HG03565 (cell line): ENCODE data around the gene EIPR1.
"Not testable (repeated sequence)": the region's sequence is repeated elsewhere in the genome, so short reads cannot be mapped to it uniquely, and the experiment has no call there.

Experiments
- ATAC-seq: cut with Tn5 transposase; IDR thresholded peaks from one replicate; pipeline ENCODE4 v1.9.1; 2021; ENCODE audit warnings: mild to moderate bottlenecking, moderate library complexity; ENCODE audit not compliant: unreplicated experiment

The EIPR1 gene

DNA sequence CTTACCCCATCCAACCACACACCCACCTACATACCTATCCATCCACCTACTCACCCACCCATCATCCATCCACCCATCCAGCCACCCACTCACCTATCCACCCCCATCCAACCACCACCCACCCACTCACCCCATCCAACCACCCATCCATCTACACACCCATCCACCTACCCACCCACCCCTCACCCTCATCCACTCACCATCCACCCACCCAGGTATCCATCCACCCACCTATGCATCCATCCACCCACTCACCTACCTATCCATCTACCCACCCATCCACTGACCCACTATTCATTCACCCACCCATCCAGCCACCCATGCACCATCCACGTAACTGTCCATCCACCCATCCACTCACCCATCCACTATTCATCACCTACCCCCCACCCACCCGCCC lies 194.8 kb downstream of the EIPR1 start:
- ATAC-seq, result no peak

DNA sequence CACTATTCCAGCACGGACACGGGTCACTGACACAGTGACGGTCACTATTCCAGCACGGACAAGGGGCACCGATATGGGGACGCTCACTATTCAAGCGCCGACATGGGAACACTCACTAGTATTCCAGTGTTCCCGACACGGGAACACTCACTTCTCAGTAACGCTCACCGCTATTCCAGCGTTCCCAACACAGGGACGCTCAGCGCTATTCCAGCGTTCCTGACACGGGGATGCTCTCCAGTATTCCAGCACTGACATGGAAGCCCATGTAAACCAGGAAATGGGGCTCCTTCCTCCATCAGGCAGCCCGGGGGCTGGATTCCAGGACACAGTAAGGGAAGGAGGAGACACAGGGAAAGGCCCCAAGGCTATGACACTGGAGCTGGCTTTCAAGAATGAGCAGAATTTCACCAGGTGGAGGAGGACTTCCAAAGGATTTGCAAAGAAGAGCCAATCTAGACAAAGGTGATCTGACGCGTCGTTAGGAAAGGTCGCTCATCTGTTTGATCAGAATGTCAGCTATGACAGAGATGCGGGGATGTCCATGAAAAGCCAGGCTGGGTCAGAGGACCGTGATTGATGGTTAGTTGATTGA lies 196.1 kb downstream of the EIPR1 start:
- no peak for ATAC-seq

DNA sequence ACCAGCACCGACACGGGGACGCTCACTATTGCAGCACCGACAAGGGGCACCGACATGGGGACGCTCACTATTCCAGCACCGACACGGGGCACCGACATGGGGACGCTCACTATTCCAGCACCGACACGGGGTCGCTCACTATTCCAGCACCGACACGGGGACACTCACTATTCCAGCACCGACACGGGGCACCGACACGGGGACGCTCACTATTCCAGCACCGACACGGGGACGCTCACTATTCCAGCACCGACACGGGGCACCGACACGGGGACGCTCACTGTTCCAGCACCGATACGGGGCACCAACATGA lies 196.8 kb downstream of the EIPR1 start:
- ATAC-seq, result not testable (repeated sequence)

DNA sequence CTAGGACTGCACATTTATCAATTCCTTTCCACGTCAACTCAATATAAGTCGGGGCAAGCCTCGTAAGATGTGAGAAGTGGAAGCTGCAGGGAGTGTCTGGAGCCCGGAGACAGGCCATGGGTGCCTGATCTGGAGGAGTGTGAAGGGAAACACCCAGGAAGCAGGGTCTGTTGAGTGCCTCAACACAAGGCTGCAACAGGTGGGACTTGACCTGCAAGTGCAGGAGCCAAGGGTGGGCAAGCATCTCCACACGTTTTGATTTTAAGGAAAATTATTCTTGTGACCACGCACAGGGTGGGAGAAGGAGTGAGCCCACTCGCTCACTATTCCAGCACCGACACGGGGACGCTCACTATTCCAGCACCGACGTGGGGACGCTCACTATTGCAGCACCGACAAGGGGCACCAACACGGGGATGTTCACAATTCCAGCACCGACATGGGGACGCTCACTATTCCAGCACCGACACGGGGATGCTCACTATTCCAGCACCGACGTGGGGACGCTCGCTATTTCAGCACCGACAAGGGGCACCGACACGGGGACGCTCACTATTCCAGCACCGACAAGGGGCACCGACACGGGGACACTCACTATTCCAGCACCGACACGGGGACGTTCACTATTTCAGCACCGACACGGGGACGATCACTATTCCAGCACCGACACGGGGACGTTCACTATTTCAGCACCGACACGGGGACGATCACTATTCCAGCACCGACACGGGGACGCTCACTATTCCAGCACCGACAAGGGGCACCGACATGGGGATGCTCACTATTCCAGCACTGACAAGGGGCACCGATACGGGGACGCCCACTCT lies 197.3 kb downstream of the EIPR1 start:
- no peak for ATAC-seq

DNA sequence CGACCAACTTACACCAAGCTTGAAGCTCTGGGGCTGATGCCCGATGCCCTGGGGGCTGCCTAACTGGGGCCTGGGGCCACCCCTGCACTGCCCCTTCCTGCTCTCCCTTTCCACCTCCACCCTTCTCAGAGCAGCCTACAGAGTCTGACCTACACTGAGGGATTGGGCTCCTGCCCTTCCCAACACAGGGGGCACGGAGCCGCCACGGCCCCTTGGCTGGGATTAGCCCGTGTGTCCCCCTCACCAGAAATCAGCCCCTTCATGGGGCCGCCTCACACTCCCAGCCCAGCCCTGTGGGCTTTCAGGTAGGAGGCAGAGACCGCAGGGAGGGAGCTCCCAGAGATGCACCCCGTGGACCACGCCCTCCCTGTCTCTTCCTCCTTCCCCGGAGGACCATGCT lies 198.0 kb downstream of the EIPR1 start:
- ATAC-seq, result no peak

DNA sequence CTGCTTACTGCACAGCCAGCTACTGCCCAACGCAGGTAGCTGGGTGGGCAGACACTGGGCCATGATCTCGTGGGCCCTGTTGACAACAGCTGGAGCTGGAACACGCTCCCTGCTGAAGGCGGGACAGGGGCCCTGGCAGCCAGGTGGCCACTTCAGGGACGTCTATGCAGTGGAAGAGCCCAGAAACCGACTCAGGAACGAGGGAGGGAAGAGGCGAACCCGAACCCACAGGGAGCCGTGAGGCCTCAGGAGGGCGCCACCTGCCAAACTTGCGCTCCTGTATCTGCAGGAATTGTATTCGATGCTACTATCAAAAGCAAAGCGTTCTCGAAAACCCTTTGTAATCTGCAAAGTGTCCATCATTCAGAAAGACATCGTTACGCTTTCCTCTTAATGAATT lies 198.4 kb downstream of the EIPR1 start:
- ATAC-seq, result no peak

DNA sequence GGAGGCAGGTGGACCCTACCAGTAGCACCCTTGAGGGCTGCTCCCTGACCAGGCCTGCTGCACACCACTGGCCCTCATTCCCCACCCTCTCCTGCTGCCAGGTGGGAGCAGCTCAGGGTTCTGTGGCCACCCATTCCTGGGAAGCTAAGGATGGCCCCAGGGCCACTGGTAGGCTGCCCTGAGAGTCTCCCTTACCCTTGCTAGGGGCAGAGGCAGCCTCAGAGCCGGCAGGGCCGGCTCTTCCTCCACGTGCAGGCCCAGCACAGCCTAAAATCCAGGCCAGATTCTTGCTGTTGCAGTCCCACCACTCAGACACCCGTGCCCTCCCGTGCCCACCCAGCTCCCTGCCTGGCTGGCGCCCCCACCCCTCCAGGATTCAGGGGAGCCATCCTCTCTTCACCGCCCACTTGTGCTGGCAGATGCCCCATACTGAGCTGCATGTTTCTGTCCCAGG lies 199.0 kb downstream of the EIPR1 start:
- no peak for ATAC-seq

DNA sequence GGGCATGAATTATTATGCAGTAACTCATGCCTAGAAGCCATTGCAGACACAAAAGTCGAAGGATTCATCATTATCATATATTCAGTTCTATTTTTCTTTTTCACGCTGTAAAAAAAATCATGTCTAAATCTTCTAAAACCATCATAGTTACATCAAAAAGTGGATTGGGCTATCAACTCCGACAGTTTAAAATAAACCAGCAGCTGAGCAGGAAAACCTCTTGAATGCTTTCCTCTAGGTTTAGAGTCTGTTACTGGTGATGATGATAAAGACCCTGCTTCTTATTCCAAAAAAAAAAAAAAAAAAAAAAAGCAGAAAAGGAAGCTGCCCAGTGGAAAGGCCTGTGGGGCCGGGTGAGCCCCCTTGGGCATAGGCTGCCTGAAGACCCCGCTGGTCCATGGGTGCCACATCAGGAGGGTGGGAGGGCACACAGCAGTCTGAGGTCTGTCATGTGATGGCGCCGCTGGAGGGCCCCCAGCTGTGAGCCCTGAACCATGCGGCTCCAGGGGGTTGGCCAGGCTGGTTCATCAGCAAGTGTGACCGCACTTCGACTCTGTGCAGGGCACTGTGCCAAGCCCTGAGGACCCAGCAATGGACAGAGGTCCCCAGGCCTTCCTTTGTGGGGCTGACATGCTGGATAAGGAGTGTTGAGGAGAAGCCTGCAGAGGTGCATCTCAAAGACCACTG lies 199.6 kb downstream of the EIPR1 start:
- no peak for ATAC-seq

DNA sequence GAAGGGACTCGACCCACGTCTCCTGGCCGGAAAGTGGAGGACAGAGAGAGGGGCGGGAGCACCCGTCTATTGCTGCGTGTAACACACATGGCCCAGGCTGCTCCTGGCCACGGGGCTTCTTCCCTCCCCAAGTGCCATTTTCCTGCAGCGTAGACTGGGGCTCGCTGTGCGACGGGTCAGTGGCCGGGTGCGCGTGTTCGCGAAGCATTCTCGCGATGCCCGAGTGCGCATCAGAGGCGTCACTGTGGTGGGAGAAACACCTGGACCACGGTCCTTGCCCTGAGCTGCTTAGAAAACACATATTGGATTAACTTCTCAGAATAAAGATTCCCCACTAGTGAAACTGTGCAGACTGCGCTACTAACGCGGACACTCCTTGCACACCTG lies 200.8 kb downstream of the EIPR1 start:
- ATAC-seq, result no peak

DNA sequence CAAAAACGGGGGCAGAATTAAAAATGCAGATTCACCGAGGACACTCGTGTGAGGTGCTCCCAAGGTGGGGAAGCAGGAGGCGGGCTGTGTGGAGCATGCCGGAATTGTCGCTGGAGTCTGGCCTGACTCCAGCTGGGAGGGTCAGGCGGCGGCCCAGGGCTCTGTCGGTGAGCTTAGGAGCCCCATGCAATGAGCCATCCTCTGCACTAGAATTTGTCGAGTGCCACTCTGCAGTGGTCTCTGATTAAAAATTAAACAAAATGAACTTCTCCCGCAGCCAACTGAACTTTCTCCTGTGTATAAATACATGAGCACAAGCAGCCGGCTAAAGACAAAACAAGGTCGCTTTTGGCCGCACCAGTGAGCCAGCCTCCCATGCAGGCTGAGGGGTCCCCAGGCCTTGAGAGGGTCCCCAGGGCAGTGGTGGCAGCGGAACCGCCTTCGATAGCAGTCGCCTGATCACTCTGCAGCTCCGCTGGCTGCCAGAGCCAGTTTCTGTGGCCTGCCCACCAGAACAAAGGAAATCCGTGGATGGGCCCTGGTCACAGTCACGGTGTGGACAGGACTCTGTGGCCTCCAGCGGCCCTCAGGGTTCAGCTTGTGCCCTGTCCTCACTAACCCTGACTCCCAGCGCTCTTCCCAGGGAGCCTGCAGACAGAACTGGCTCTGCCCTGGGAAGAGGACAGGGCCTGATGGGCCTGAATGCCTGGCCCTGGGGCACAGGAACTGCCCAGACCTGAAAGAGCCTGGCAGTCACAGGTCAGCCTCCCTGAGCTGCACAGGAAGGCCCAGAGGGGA lies 201.3 kb downstream of the EIPR1 start:
- no peak for ATAC-seq

DNA sequence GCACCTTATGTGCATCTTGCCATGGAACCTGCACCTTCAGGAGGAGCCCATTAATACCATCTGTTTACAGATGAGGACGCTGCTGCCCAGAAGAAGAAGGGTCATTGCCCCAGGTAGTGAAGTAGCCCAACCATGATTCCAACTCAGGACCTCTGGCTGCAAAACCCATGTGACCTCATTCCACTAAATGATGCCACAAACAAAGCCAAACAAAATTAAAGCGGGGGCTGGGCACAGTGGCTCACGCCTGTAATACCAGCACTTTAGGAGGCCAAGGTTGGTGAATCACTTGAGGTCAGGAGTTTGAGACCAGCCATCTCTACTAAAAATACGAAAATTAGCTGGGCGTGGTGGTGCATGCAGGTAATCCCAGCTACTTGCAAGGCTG lies 202.1 kb downstream of the EIPR1 start:
- ATAC-seq, result no peak

DNA sequence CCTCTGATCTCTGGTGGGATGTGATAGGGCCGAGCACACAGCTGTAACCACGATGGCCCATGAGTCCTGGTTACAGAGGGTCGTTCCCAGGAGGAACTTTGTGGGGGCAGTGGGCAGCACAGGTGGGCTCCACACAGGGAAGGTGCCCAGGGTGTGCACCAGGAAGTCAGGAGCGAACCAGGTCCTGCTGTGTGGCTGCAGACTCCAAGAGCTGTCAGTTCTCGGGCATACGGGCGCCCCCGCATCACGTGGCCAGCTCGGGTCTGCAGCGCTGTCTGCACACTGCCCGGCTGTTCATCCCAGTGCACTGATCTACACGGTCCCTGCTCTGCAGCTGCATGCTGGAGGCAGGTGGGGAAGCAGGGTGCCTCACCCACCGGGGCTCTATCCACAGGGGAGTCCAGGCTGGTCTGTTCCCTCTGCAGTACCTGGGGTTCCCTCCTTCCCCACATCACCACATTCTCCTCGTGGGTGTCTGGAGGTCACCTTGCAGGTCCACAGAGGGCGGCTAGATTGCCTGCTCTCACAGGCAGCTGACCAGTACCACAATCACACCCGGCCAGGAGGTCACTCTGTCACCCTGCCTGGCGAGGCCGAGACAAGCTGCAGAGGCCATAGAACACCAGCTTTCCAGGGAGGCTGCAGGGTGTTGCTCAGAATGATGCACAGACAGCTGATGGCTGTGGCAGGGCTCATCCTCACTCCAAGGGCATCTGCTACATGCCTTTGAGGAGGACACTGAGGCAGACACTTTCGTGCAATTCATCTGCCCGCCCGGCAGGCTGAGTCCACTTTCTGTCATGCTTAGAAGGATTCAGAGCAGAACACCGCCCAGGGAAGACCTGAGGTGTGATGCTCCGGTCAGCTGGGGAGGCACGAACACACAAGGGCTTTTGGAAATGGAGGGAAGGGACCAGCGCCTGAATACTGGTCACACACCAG lies 202.7 kb downstream of the EIPR1 start:
- no peak for ATAC-seq

DNA sequence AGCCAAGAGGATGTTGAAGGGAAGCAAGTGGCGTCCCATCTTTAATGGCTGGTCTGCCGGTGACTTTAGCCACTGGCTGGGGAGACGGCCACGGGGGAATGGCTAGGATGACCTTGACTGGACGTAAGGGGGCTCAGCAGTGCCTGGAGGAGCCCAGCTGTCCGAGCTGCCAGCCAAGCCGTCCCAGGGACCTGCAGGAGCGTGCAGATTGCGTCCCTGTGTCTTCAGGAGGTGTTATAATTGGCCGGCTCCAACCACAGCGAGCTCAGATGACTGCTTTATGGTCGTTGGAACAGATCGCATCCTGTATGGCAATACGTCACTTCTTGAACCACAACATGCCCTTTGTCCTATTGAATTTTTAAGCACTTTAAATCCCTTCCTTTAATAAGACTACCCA lies 204.6 kb downstream of the EIPR1 start:
- no peak for ATAC-seq

DNA sequence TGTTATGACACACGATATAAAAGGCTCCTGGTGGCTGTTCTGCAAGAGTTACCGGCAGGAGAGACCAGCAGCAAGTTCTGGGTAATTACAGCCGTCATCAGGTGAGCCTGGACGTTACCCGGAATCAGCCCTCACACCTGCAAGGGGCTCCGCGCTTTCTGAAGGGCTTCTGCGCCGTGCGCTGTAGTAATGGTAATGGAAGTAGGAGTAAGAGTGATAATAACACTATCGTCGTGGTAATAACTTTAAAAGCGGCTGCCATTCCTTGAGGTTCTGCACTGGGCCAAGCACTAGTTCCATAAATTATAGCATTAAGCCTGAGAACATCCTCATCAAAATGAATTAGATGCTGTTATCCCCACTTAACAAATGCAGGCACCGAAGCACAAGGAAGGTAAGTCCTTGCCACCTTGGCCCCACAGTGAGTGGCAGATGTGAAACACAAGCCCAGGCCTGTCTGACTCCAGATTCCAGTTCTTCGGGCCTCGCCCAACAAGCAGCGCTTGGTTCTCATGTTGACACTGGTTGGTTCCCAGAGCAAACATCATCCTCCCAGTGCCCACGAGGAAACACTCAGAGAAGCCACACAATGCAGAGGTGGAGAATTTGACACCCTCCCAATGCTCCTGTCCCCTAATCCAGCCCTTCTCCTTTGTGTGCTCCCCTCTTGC lies 205.2 kb downstream of the EIPR1 start:
- no peak for ATAC-seq

DNA sequence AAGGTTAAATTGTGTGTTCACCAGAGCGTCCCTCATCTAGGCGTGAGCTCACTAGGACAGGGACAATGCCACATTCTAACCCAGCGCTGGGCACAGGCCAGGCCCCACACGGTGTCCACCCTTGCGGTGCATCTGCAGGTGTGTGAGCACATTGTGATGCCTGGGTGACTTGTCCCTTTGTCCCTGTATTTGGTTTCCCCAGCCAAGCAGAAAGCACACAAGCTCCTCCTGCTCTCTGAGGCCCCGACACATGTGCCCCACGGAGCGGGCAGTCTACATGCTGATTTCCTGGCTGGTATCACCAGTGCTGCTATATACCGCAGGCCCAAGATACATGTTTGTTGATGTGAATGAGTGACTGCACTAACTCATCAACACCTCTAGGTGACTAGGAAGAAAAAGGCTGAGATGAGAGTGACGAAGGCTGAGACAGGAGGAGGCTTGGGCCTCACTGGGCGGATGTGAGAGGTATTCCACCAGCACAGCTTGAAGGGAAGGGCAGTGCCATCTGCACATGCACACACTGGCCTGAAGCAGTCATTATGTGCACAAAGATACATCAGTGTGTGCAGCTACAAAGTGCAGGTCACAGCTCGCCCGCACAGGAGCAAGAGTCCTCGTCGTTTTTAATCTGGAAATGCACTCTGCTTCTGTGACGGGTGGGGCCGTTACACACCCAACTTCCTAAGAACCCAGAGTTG lies 205.9 kb downstream of the EIPR1 start:
- no peak for ATAC-seq

DNA sequence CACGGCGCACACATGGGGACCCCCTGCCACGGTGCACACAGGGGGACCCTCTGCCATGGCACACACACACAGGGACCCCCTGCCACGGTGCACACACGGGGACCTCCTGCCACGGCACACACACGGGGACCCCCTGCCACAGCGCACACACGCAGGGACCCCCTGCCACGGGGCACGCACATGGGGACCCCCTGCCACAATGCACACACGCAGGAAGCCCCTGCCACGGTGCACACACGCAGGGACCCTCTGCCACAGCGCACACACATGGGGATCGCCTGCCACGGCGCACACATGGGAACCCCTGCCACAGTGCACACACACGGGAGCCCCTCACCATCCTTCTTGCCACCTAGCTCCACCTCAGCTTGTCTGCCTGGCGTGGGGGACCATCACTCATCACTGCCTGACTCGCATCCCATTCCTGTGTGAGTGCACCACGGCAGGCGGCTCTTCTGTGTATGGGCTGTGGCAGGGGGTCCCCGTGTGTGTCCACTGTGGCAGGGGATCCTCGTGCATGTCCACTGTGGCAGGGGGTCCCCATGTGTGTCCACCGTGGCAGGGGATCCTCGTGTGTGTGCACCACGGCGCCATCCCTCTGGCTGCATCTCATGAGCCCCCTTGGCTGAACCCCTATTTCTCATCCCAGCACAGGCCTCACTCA lies 206.7 kb downstream of the EIPR1 start:
- no peak for ATAC-seq

DNA sequence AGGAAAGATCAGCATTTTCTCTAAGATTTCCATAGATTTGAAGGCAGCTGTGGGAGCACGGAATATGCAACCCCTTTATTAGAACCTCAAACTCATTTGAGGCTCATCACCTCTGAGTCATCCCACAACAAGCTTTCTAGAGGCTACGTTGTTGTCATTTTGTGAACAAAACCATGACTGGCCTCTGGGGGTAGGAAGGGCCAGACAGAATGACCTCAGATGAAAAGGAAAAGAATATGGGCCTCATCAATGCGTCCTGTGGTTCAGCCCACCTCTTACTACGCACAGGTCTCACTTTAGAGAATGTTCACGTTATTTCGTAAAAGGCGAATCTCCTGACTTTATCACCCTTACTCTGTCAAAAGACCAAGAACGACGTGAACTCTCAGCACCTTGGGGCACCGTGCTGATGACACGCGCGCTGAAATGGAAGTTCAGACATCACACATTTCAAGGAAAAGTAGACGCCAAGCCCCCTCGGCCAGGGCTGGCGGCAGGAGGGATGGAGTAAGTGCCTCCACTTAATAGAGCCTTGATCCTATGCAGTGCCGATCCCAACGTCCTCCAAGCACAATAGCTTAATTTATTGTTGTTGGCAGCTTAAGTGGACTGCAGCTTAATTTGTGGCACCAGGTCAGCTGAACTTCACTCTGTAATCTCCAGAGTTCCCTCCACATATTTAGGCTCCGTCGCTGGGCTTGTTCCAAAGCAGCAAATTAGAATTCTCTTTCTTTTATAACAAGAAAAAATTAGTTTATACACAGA lies 208.3 kb downstream of the EIPR1 start:
- no peak for ATAC-seq
